Breast epithelium (tissue), 4 donors: ENCODE data around the gene GPR137. TPM values are rescaled to one million over a fixed set of nuclear protein-coding genes. Genes with fewer than 3 reads are reported as not detected.

Experiments
- DNase-seq, 2 donors: peaks; one replicate each; pipeline ENCODE4 v3.0.0-alpha.2; 2019; ENCODE audit warnings: low spot score in 2 of 2
- H3K27ac ChIP-seq, 2 donors: fragments of 200-600 bp; sonication (generic) in 1 of 2; one replicate each; pipeline ENCODE4 v1.5.1; 2016 to 2019; ENCODE audit warnings: mild to moderate bottlenecking in 1 of 2
- H3K27me3 ChIP-seq, 2 donors: fragments of 200-600 bp; sonication (generic) in 1 of 2; one replicate each; pipeline versions ENCODE4 v1.5.1 to v1.6.0; 2017 to 2019; ENCODE audit warnings: control low read depth in 1 of 2, mild to moderate bottlenecking in 1 of 2
- H3K36me3 ChIP-seq: fragments of 200-600 bp; one replicate; pipeline ENCODE4 v1.5.1; 2019
- H3K4me1 ChIP-seq, 2 donors: fragments of 200-600 bp; sonication (generic); one replicate each; pipeline ENCODE4 v1.5.1; 2016 to 2019; ENCODE audit warnings: control low read depth in 1 of 2
- H3K4me3 ChIP-seq, 3 donors: fragments of 200-600 bp; sonication (generic); 1 replicate in 2 of 3; 2 replicates in 1 of 3; pipeline ENCODE4 v1.5.1; 2016 to 2019; ENCODE audit warnings: mild to moderate bottlenecking in 3 of 3, moderate library complexity in 2 of 3
- H3K9me3 ChIP-seq, 2 donors: fragments of 200-600 bp; sonication (generic) in 1 of 2; one replicate each; pipeline ENCODE4 v1.5.1; 2016 to 2019; ENCODE audit warnings: control low read depth in 1 of 2
- CTCF ChIP-seq, 3 donors: fragments of 450-650 bp; IDR thresholded peaks; one replicate each; pipeline ENCODE4 v1.5.1; 2016 to 2017; ENCODE audit warnings: antibody characterized with exemption in 3 of 3, mild to moderate bottlenecking in 3 of 3, moderate library complexity in 3 of 3
- POLR2A ChIP-seq: fragments of 450-650 bp; IDR thresholded peaks from one replicate; pipeline ENCODE4 v1.6.1; 2016; ENCODE audit warnings: antibody characterized with exemption, mild to moderate bottlenecking, moderate library complexity
- POLR2AphosphoS5 ChIP-seq, 3 donors: sonication (generic); formaldehyde crosslinking; IDR thresholded peaks; one replicate each; pipeline ENCODE4 v1.6.1; 2017; ENCODE audit warnings: antibody characterized with exemption in 3 of 3
- intact Hi-C: fragments of 100-400 bp; cut with DNase I; formaldehyde crosslinking; loops from one replicate; pipeline ENCODE4 v1.15.1; 2023; ENCODE audit warnings: low total_unique reads
- total RNA-seq, 3 donors: library from RNA; depleted of rRNA; stranded (reverse); fragments of >200 nt; gene quantifications; one replicate each; pipeline ENCODE4 v1.1.0, GENCODE V29; 2016

The GPR137 gene
- total RNA-seq, 3 donors from 2014 or later: 8.9 to 14.7 (median 11.1) TPM

DNA sequence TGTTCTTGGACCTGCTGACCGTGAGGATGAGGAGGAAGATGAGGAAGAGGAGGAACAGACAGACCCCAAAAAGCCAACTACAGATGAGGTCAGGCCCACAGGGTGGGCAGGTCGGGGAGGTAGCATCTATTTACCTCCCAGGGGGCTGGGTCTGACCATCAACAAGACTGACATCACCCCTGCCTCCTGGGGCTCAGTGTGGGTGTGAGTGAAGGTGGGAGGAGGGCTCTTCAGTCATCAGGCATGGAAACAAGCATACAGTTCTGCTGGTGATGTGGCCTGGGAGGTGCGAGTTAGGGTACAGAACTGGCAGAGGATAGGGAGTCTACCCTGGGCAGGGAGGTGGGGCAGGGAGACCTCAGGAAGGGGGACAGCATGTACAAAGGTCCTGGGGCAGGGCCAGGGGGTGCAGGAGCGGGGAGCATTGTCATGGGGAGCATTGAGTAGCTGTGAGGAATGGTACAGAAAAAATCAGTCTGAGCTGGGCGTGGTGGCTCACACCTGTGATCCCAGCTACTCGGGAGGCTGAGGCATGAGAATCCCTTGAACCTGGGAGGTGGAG, 25.4 kb upstream of the GPR137 start:
- no peak overlapping the region for H3K27ac ChIP-seq
- no peak for DNase-seq
- intact Hi-C loops: no loop called here
- H3K27me3 ChIP-seq: no peaks in the 10 kb centered on the region
- no peak for TF ChIP-seq POLR2AphosphoS5 (IDR thresholded peaks at IDR 0.05)
- TF ChIP-seq CTCF (IDR thresholded peaks at IDR 0.05): no peak
- no peak for TF ChIP-seq POLR2A
- H3K4me3 ChIP-seq: no peak overlapping the region
- no peaks in the 10 kb centered on the region for H3K9me3 ChIP-seq
- no peaks in the 10 kb centered on the region for H3K4me1 ChIP-seq
- H3K36me3 ChIP-seq: no peaks in the 10 kb centered on the region

- no peaks in the 10 kb centered on the region for H3K4me1 ChIP-seq
- intact Hi-C loops: no loop called here
- DNase-seq: no peak
- no peak overlapping the region for H3K27ac ChIP-seq
- TF ChIP-seq POLR2AphosphoS5 (IDR thresholded peaks at IDR 0.05) (no peak), CTCF (IDR thresholded peaks at IDR 0.05) (no peak)
- H3K4me3 ChIP-seq: no peak overlapping the region
- no peaks in the 10 kb centered on the region for H3K27me3 ChIP-seq
- no peaks in the 10 kb centered on the region for H3K36me3 ChIP-seq
- H3K9me3 ChIP-seq: no peaks in the 10 kb centered on the region
Measured at GRCh38 chr11:64261556-64262080, 24.0 kb upstream of the GPR137 start.

DNA sequence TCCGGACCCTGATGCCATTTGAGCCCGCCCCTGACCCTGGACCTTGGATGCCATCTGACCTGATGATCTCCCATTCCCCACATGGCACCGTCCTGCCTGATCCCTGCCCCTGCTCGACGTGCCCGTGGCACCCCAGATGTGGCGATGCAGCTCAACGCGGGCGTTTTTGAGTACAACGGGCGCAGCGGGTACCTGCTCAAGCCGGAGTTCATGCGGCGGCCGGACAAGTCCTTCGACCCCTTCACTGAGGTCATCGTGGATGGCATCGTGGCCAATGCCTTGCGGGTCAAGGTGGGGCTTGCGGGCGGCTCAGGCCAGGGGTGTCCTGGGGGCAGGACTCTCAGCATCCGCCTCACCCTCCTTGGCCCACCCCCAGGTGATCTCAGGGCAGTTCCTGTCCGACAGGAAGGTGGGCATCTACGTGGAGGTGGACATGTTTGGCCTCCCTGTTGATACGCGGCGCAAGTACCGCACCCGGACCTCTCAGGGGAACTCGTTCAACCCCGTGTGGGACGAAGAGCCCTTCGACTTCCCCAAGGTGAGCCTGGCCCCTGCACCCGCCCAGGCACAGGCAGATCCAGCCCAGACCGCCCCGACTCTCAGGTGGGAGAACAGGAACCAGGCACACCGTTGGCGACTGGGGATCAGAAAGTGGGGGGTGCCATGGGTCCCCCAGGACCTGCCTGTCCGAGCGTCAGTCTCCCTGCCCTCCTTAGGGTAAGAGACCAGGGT, 23.2 kb upstream of the GPR137 start:
- intact Hi-C loops: no loop called here
- Histone ChIP-seq H3K4me3 (no peak overlapping the region), H3K36me3 (no peaks in the 10 kb centered on the region), H3K27ac (no peak overlapping the region), H3K9me3 (no peaks in the 10 kb centered on the region), H3K4me1 (peaks cover 0 to 5% of the 10 kb centered on the region in 2 donors), H3K27me3 (no peaks in the 10 kb centered on the region)
- DNase-seq: no peak
- no peak for TF ChIP-seq POLR2AphosphoS5 (IDR thresholded peaks at IDR 0.05)
- TF ChIP-seq POLR2A: no peak
- TF ChIP-seq CTCF (IDR thresholded peaks at IDR 0.05): no peak

GRCh38 chr11:64263021-64263946, 22.4 kb upstream of the GPR137 start:
- Histone ChIP-seq H3K9me3 (no peaks in the 10 kb centered on the region), H3K4me1 (peaks cover 1 to 10% of the 10 kb centered on the region in 2 donors), H3K27ac (no peak overlapping the region), H3K36me3 (no peaks in the 10 kb centered on the region), H3K4me3 (no peak overlapping the region), H3K27me3 (no peaks in the 10 kb centered on the region)
- intact Hi-C loops: no loop called here
- TF ChIP-seq POLR2A (no peak), POLR2AphosphoS5 (IDR thresholded peaks at IDR 0.05) (no peak), CTCF (IDR thresholded peaks at IDR 0.05) (no peak)
- DNase-seq: no peak
